Measurements from ENCODE around the gene PRX. TPM values are rescaled to one million over a fixed set of nuclear protein-coding genes. Genes with fewer than 3 reads are reported as not detected.

PRX gene
- total and polyA plus RNA-seq, 2 of the 13 experiments (the other 11 are each of a cell fraction or from before 2014, with no cell fraction given) = 0.66 TPM

DNA sequence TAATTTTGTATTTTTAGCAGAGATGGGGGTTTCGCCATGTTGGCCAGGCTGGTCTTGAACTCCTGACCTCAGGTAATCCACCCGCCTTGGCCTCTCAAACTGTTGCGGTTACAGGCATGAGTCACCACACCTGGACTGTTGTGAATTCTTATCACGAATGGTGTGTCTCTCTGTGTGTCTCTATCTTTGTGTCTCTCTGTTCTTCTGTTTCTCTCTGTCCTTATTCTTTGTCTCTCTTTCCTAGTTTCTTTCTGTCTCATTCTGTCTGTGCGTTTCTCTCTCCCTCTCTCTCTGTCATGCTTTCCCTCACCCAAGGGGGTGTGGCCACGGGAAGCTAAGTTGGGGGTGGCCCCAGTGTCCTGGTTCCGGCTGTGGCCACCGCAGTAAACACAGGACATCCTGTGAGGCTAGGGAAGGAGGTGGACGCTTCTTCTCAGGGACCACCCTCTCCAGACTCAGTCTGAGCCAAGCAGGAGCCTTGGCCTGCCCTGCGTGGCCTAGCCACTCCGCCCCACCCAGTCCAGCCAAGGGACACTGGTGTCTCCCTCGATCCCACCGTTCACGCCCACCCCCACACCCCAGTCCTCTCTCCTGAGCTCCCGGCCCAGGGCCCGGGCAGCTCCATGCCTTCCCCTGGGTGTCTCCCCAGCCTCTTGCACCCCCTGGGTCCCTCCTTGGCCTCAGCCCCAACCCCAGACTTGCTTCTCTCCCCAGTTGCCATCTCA lies 3.9 kb upstream of the PRX start (continued):
- TF ChIP-seq, protein P1, sequence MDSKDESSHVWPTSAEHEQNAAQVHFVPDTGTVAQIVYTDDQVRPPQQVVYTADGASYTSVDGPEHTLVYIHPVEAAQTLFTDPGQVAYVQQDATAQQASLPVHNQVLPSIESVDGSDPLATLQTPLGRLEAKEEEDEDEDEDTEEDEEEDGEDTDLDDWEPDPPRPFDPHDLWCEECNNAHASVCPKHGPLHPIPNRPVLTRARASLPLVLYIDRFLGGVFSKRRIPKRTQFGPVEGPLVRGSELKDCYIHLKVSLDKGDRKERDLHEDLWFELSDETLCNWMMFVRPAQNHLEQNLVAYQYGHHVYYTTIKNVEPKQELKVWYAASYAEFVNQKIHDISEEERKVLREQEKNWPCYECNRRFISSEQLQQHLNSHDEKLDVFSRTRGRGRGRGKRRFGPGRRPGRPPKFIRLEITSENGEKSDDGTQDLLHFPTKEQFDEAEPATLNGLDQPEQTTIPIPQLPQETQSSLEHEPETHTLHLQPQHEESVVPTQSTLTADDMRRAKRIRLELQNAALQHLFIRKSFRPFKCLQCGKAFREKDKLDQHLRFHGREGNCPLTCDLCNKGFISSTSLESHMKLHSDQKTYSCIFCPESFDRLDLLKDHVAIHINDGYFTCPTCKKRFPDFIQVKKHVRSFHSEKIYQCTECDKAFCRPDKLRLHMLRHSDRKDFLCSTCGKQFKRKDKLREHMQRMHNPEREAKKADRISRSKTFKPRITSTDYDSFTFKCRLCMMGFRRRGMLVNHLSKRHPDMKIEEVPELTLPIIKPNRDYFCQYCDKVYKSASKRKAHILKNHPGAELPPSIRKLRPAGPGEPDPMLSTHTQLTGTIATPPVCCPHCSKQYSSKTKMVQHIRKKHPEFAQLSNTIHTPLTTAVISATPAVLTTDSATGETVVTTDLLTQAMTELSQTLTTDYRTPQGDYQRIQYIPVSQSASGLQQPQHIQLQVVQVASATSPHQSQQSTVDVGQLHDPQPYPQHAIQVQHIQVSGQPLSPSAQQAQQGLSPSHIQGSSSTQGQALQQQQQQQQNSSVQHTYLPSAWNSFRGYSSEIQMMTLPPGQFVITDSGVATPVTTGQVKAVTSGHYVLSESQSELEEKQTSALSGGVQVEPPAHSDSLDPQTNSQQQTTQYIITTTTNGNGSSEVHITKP (CRISPR knock-in tag; IDR thresholded peaks at IDR 0.05; ENCODE audit: low read depth) = 0 out of 2 replicates have a peak, but pooled peaks have one; percentile 76
- TF ChIP-seq REL (CRISPR knock-in tag; conservative IDR thresholded peaks at IDR 0.05) = no peak
- peak; percentile 44; the same call in 1 of the 2 replicates for TF ChIP-seq FOXK1 (CRISPR knock-in tag; IDR thresholded peaks at IDR 0.05; ENCODE audit: borderline replicate concordance, low read depth)
- peak; percentile 75 for TF ChIP-seq ZFX (CRISPR knock-in tag; IDR thresholded peaks at IDR 0.05; ENCODE audit: low read depth)
- TF ChIP-seq CBFB (CRISPR knock-in tag; IDR thresholded peaks at IDR 0.05) = peak; percentile 47; the same call in 1 of the 2 replicates
- TF ChIP-seq, protein P2, sequence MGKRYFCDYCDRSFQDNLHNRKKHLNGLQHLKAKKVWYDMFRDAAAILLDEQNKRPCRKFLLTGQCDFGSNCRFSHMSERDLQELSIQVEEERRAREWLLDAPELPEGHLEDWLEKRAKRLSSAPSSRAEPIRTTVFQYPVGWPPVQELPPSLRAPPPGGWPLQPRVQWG (CRISPR knock-in tag; IDR thresholded peaks at IDR 0.05; ENCODE audit: borderline replicate concordance, low read depth) = no peak
- TF ChIP-seq SRSF9 (IDR thresholded peaks at IDR 0.05; ENCODE audit: borderline replicate concordance, insufficient read depth, low read depth, low read length, poor library complexity, severe bottlenecking) = no peak
- TF ChIP-seq GABPB1 (CRISPR knock-in tag; IDR thresholded peaks at IDR 0.05) = peak; percentile 56
- peak; percentile 34 for TF ChIP-seq THAP11 (CRISPR knock-in tag; IDR thresholded peaks at IDR 0.05)
- TF ChIP-seq ZNF121 (CRISPR knock-in tag; IDR thresholded peaks at IDR 0.05) = no peak
- no peak for TF ChIP-seq ZNF451 (CRISPR knock-in tag; IDR thresholded peaks at IDR 0.05)
- TF ChIP-seq, protein P3, sequence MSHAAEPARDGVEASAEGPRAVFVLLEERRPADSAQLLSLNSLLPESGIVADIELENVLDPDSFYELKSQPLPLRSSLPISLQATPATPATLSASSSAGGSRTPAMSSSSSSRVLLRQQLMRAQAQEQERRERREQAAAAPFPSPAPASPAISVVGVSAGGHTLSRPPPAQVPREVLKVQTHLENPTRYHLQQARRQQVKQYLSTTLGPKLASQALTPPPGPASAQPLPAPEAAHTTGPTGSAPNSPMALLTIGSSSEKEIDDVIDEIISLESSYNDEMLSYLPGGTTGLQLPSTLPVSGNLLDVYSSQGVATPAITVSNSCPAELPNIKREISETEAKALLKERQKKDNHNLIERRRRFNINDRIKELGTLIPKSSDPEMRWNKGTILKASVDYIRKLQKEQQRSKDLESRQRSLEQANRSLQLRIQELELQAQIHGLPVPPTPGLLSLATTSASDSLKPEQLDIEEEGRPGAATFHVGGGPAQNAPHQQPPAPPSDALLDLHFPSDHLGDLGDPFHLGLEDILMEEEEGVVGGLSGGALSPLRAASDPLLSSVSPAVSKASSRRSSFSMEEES (CRISPR knock-in tag; IDR thresholded peaks at IDR 0.05) = peak; percentile 39; the same call in 1 of the 2 replicates
- TF ChIP-seq YEATS2 (CRISPR knock-in tag; IDR thresholded peaks at IDR 0.05; ENCODE audit: borderline replicate concordance) = peak; percentile 44; the same call in 1 of the 2 replicates
- no peak for TF ChIP-seq MAFK (conservative IDR thresholded peaks at IDR 0.05 in 1 of 2, IDR thresholded peaks at IDR 0.05 in 1 of 2; ENCODE audit: low read length in 2 of 2)
- peak; percentile 37; the same call in 1 of the 2 replicates for TF ChIP-seq NFKB2 (CRISPR knock-in tag; IDR thresholded peaks at IDR 0.05; ENCODE audit: borderline replicate concordance)
- TF ChIP-seq, protein P4, sequence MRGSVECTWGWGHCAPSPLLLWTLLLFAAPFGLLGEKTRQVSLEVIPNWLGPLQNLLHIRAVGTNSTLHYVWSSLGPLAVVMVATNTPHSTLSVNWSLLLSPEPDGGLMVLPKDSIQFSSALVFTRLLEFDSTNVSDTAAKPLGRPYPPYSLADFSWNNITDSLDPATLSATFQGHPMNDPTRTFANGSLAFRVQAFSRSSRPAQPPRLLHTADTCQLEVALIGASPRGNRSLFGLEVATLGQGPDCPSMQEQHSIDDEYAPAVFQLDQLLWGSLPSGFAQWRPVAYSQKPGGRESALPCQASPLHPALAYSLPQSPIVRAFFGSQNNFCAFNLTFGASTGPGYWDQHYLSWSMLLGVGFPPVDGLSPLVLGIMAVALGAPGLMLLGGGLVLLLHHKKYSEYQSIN (CRISPR knock-in tag; IDR thresholded peaks at IDR 0.05; ENCODE audit: borderline replicate concordance) = no peak
- TF ChIP-seq, protein P5, sequence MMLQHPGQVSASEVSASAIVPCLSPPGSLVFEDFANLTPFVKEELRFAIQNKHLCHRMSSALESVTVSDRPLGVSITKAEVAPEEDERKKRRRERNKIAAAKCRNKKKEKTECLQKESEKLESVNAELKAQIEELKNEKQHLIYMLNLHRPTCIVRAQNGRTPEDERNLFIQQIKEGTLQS (CRISPR knock-in tag; IDR thresholded peaks at IDR 0.05) = peak; percentile 47; the same call in 1 of the 2 replicates
- no peak for TF ChIP-seq HOXA3 (CRISPR knock-in tag; IDR thresholded peaks at IDR 0.05)
- no peak for TF ChIP-seq ZBTB1 (CRISPR knock-in tag; IDR thresholded peaks at IDR 0.05; ENCODE audit: borderline replicate concordance)
- TF ChIP-seq ETV5 (CRISPR knock-in tag; IDR thresholded peaks at IDR 0.05; ENCODE audit: borderline replicate concordance) = peak; percentile 87
- no peak for TF ChIP-seq SP140L (CRISPR knock-in tag; IDR thresholded peaks at IDR 0.05; ENCODE audit: borderline replicate concordance)
- peak; percentile 31 for TF ChIP-seq TEAD3 (CRISPR knock-in tag; optimal IDR thresholded peaks at IDR 0.05; ENCODE audit: borderline replicate concordance)

Data from HepG2 (cell line).